Measurements from ENCODE around the gene CHCHD6.

- no peak for TF ChIP-seq POLR2A (IDR thresholded peaks at IDR 0.05; ENCODE audit: low read length)
- TF ChIP-seq GATA1 (IDR thresholded peaks at IDR 0.05; ENCODE audit: low read depth, low read length), result no peak
Observed at GRCh38 chr3:126857928-126858327, 153.9 kb downstream of the CHCHD6 start.

Data from erythroblast (primary cell).